ENCODE results near the gene INPP4A. TPM values are rescaled to one million over a fixed set of nuclear protein-coding genes. Genes with fewer than 3 reads are reported as not detected.

INPP4A gene
- total and polyA plus RNA-seq, 10 of the 15 experiments (the other 5 are each of a cell fraction or from before 2014, with no cell fraction given): 4.7 to 62.3 (median 36.9) TPM

GRCh38 chr2:98445683-98446581 lies 1.3 kb downstream of the INPP4A start:
- Histone ChIP-seq H2AFZ (ENCODE audit: control insufficient read depth, low read depth, low read length) (no peak overlapping the region; the same call in 1 of the 2 replicates), H3K4me1 (ENCODE audit: control insufficient read depth, insufficient read depth, low read length) (0 out of 2 replicates have a peak, but pooled peaks cover under 1% of the 10 kb centered on the region), H3K36me3 (ENCODE audit: control insufficient read depth in 2 of 2, insufficient read depth in 2 of 2, low read length in 1 of 2) (peaks cover 0 to 3% of the 10 kb centered on the region in 2 experiments; a peak in 1 of 4 replicates), H4K20me1 (ENCODE audit: control insufficient read depth, insufficient read depth) (no peaks in the 10 kb centered on the region), H3K27me3 (replicated peaks in 1 of 2; ENCODE audit: control insufficient read depth in 2 of 2, insufficient read depth in 2 of 2, low read length in 1 of 2) (no peaks in the 10 kb centered on the region), H3K27ac (ENCODE audit: control insufficient read depth, insufficient read depth) (peak overlapping the region; percentile 83), H3K9me3 (replicated peaks; ENCODE audit: control insufficient read depth, insufficient read depth, low read length) (peaks cover 2% of the 10 kb centered on the region; the same call in 1 of the 3 replicates), H3K4me2 (ENCODE audit: control insufficient read depth, insufficient read depth) (peak overlapping the region; percentile 90), H3K9ac (ENCODE audit: control insufficient read depth, insufficient read depth, low read length) (peak overlapping the region; percentile 85), H3K79me2 (ENCODE audit: control insufficient read depth, insufficient read depth, low read length) (peaks cover 63% of the 10 kb centered on the region), H3K4me3 (peak overlapping the region; percentile 86)
- ATAC-seq (peak; percentile 75), DNase-seq (ENCODE audit: low read depth, low spot score) (no peak), FAIRE-seq (peak; percentile 13)
- CTCF ChIA-PET: interaction anchor here (0.9 to 3.1 kb wide), 17 partner anchors 12 to 427 kb away, joined by 3 to 29 read pairs (median 6); no protein-coding TSS in a partner anchor
- SMC1A ChIA-PET (ENCODE audit: uncharacterized antibody, unreplicated experiment): interaction anchor here (0.9 to 28.2 kb wide), 16 partner anchors 9 to 266 kb away, joined by 3 to 816 read pairs (median 4); no protein-coding TSS in a partner anchor
- POLR2A ChIA-PET: interaction anchor here (0.6 to 27.0 kb wide), 9 partner anchors 11 to 783 kb away, joined by 3 to 545 read pairs (median 4); no protein-coding TSS in a partner anchor
- intact Hi-C loops (cut with micrococcal nuclease; ENCODE audit: unreplicated experiment) (loop anchor here (5.0 kb wide), 2 partner anchors 36 to 71 kb away; no protein-coding TSS in a partner anchor), in situ Hi-C loops (cut with MboI) (no loop called here)
- BruUV-seq (replicated peaks): TSS peak; percentile 81
- 67% methylated on average over 19 of the region's 19 CpGs for WGBS (ENCODE audit: insufficient coverage, insufficient replicate concordance, low lambda C conversion rate, missing lambda C conversion rate)
- RAD21 ChIA-PET (ENCODE audit: unreplicated experiment): interaction anchor here (0.7 to 3.6 kb wide), 19 partner anchors 9 to 163 kb away, joined by 3 to 51 read pairs (median 12); partner anchors contain the start of genes COA5 and UNC50
- TF ChIP-seq NFXL1 (IDR thresholded peaks at IDR 0.05; ENCODE audit: borderline replicate concordance): no peak
- TF ChIP-seq IRF3 (IDR thresholded peaks at IDR 0.05): no peak
- no peak; the same call in 1 of the 2 replicates for TF ChIP-seq ATF7 (IDR thresholded peaks at IDR 0.05; ENCODE audit: low read depth)
- 0 out of 2 replicates have a peak, but pooled peaks have one; percentile 43 for TF ChIP-seq STAT3 (IDR thresholded peaks at IDR 0.05; ENCODE audit: low read depth, low read length)
- no peak for TF ChIP-seq RELA (IDR thresholded peaks at IDR 0.05; ENCODE audit: borderline replicate concordance, partially characterized antibody)
- no peak for TF ChIP-seq SMARCA5 (IDR thresholded peaks at IDR 0.05)
- no peak for TF ChIP-seq E2F4 (IDR thresholded peaks at IDR 0.05; ENCODE audit: low read depth, low read length)
- TF ChIP-seq BMI1 (IDR thresholded peaks at IDR 0.05; ENCODE audit: borderline replicate concordance): no peak
- TF ChIP-seq FOXK2 (IDR thresholded peaks at IDR 0.05): no peak
- TF ChIP-seq RAD51 (IDR thresholded peaks at IDR 0.05): no peak
- no peak for TF ChIP-seq NRF1 (conservative IDR thresholded peaks at IDR 0.05; ENCODE audit: low read depth, low read length)
- TF ChIP-seq, protein P1, sequence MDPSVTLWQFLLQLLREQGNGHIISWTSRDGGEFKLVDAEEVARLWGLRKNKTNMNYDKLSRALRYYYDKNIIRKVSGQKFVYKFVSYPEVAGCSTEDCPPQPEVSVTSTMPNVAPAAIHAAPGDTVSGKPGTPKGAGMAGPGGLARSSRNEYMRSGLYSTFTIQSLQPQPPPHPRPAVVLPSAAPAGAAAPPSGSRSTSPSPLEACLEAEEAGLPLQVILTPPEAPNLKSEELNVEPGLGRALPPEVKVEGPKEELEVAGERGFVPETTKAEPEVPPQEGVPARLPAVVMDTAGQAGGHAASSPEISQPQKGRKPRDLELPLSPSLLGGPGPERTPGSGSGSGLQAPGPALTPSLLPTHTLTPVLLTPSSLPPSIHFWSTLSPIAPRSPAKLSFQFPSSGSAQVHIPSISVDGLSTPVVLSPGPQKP (IDR thresholded peaks at IDR 0.05; ENCODE audit: low read depth, low read length): no peak
- TF ChIP-seq RBBP5 (conservative IDR thresholded peaks at IDR 0.05): no peak
- TF ChIP-seq NR2C1 (IDR thresholded peaks at IDR 0.05): no peak
- no peak for TF ChIP-seq SUZ12 (IDR thresholded peaks at IDR 0.05; ENCODE audit: unreplicated experiment)
- TF ChIP-seq PRDM15 (CRISPR knock-in tag; IDR thresholded peaks at IDR 0.05): no peak

All from GM12878 (cell line).